HFF-Myc (cell line): ENCODE data around the gene SHANK1.

Experiments used
- DNase-seq: peaks from one replicate; pipeline ENCODE4 v3.0.0-alpha.2; 2011; ENCODE audit warnings: low read depth; ENCODE audit errors: extremely low read depth
- H3K4me3 ChIP-seq: replicated peaks from 2 replicates; pipeline ENCODE4 v1.5.1; 2011; ENCODE audit warnings: low read depth, mild to moderate bottlenecking, control low read depth, low read length
- TF ChIP-seq, protein P1 (sequence below): IDR thresholded peaks from 2 replicates; pipeline ENCODE4 v1.5.1; 2012; ENCODE audit warnings: mild to moderate bottlenecking, low read depth, low read length, control low read depth; ENCODE audit errors: missing control alignments

The SHANK1 gene

DNA sequence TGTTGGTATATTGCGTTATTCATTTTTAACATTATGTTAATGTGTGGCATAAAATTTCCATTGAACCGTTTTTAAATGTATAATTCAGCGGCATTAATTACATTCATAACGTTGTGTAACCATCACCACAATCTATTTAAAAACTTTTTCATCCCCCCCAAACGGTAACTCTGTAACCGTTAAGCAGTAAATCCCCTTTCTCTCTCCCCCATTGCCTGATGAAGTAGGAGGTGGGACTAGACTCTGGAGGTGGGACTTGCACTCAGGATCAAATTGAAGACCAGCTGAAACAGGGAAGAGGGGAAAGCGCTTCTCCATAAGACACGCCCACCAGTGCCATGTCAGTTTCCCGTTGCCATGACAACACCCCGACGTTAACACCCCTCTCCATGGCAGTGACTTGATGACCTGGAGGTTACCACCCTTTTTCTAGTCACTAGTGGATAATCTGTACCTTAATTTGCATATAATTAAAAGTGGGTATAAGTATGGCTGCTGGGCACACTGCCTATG, 20.4 kb upstream of the SHANK1 start:
- no peak for DNase-seq
- H3K4me3 ChIP-seq = no peak overlapping the region
- TF ChIP-seq, protein P1, sequence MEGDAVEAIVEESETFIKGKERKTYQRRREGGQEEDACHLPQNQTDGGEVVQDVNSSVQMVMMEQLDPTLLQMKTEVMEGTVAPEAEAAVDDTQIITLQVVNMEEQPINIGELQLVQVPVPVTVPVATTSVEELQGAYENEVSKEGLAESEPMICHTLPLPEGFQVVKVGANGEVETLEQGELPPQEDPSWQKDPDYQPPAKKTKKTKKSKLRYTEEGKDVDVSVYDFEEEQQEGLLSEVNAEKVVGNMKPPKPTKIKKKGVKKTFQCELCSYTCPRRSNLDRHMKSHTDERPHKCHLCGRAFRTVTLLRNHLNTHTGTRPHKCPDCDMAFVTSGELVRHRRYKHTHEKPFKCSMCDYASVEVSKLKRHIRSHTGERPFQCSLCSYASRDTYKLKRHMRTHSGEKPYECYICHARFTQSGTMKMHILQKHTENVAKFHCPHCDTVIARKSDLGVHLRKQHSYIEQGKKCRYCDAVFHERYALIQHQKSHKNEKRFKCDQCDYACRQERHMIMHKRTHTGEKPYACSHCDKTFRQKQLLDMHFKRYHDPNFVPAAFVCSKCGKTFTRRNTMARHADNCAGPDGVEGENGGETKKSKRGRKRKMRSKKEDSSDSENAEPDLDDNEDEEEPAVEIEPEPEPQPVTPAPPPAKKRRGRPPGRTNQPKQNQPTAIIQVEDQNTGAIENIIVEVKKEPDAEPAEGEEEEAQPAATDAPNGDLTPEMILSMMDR = no peak

GRCh38 chr19:50739132-50739913, 19.7 kb upstream of the SHANK1 start:
- TF ChIP-seq, protein P1 = no peak
- no peak overlapping the region for H3K4me3 ChIP-seq
- DNase-seq = no peak

DNA sequence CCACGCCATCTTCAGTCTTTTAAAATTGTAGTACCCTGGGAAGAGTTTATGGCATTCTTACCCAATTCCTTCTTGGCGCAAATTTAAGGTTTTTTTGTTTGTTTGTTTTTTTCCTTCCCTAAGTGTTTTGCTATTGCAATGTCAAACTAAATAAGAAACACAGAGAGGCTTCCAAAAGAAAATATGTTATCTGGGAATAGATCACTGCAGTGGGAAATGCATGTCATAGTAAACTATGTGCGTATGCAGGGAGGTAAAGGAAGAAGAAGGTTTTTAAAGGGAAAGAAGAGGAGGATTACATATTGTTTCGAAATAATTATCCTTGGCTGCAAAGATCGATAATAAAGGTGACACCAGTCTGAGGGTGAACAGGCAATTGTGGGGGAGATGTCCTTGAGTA, 16.7 kb upstream of the SHANK1 start:
- DNase-seq = no peak

GRCh38 chr19:50735869-50736268, 16.3 kb upstream of the SHANK1 start:
- no peak for DNase-seq
- TF ChIP-seq, protein P1 = no peak
- H3K4me3 ChIP-seq = no peak overlapping the region

More for the DNA sequence above, 16.7 kb upstream of the SHANK1 start:
- TF ChIP-seq, protein P1 = no peak
- no peak overlapping the region for H3K4me3 ChIP-seq

DNA sequence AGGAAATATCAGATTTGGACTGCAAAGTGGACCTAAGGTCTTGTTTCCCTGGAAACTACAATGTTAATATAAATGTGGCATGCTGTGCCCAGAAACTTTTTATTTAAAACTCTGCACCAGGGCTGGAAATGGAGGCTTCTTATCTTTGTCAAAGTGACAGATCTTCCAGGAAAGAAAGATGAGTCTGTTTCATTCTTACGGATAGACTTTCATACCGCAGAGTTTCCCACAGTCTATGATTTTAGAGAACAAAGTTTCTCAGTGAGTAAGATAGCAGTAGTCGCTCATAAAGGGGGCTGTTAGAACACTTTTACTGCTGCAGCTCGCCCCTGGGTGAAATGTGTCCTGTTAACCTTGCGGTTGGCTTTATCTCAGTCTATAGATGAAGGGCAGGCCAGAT, 10.3 kb upstream of the SHANK1 start:
- DNase-seq = no peak
- H3K4me3 ChIP-seq = no peak overlapping the region
- TF ChIP-seq, protein P1 = no peak

GRCh38 chr19:50728084-50728737, 8.6 kb upstream of the SHANK1 start:
- H3K4me3 ChIP-seq = no peak overlapping the region
- TF ChIP-seq, protein P1 = no peak
- DNase-seq = peak; percentile 63
